Breast epithelium (tissue), 3 donors: ENCODE results near the gene PTPRO.

Experiments used
- POLR2A ChIP-seq: fragments of 450-650 bp; IDR thresholded peaks from one replicate; pipeline ENCODE4 v1.6.1; 2016; ENCODE audit warnings: antibody characterized with exemption, mild to moderate bottlenecking, moderate library complexity
- POLR2AphosphoS5 ChIP-seq, 3 donors: sonication (generic); formaldehyde crosslinking; IDR thresholded peaks; one replicate each; pipeline ENCODE4 v1.6.1; 2017; ENCODE audit warnings: antibody characterized with exemption in 3 of 3
- TF ChIP-seq, protein P1 (sequence below), 3 donors: fragments of 450-650 bp; IDR thresholded peaks; one replicate each; pipeline ENCODE4 v1.5.1; 2016 to 2017; ENCODE audit warnings: antibody characterized with exemption in 3 of 3, mild to moderate bottlenecking in 3 of 3, moderate library complexity in 3 of 3

DNA sequence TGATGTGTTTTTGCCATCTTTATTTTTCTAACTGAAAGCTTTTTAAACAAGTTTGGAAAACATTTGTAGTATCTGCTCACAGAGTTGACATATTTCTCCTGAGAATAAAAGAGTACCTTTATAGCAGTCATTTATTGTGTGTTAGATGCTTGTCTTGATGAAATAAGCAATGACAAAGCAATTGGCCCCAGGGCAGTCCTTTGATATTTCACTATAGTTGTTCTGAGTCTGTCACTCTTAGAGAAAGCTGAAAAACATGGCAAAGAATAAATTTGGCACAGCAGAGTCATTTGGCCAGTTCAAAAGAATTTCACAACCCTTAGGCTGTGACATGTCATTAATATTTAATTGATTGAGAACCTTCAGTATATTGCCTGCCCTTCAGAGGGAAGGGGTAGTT is 166.2 kb downstream of the PTPRO start:
- TF ChIP-seq, protein P1, sequence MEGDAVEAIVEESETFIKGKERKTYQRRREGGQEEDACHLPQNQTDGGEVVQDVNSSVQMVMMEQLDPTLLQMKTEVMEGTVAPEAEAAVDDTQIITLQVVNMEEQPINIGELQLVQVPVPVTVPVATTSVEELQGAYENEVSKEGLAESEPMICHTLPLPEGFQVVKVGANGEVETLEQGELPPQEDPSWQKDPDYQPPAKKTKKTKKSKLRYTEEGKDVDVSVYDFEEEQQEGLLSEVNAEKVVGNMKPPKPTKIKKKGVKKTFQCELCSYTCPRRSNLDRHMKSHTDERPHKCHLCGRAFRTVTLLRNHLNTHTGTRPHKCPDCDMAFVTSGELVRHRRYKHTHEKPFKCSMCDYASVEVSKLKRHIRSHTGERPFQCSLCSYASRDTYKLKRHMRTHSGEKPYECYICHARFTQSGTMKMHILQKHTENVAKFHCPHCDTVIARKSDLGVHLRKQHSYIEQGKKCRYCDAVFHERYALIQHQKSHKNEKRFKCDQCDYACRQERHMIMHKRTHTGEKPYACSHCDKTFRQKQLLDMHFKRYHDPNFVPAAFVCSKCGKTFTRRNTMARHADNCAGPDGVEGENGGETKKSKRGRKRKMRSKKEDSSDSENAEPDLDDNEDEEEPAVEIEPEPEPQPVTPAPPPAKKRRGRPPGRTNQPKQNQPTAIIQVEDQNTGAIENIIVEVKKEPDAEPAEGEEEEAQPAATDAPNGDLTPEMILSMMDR (IDR thresholded peaks at IDR 0.05): no peak
- TF ChIP-seq POLR2A: no peak
- no peak for TF ChIP-seq POLR2AphosphoS5 (IDR thresholded peaks at IDR 0.05)
